ENCODE measurements around the gene KIR2DL1.

Gene KIR2DL1

DNA sequence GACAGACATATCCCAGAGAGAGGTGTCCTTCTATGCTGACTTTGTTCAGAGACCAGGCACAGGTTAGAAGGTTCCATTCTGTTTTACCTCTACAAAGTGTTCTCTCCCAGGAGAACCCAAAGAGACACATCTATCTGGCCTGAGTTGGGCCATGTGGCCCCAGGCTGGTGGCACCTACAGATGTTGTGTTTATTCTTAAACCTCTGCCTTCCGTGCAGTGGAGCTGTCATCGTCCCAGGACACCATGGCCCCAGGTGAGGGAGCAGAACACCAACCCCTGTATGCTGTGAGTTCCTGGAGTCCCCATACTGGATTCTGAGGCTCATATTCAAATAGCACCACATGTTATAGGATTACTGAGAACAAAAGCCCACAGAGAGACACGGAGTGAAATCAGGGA lies 41.4 kb upstream of the KIR2DL1 start:
- no peak overlapping the region for H3K4me3 ChIP-seq (ENCODE audit: low read depth, low read length)
- CTCF ChIA-PET = no interaction called here
- TF ChIP-seq PRDM1 (tag by site-specific recombination; IDR thresholded peaks at IDR 0.05) (no peak), SP7 (tag by site-specific recombination; IDR thresholded peaks at IDR 0.05) (no peak), ZNF600 (tag by site-specific recombination; IDR thresholded peaks at IDR 0.05) (no peak), GLIS1 (tag by site-specific recombination; IDR thresholded peaks at IDR 0.05) (no peak), ZBTB48 (tag by site-specific recombination; IDR thresholded peaks at IDR 0.05) (no peak), ZNF660 (tag by site-specific recombination; IDR thresholded peaks at IDR 0.05) (no peak)
- TF ChIP-seq, protein P1, sequence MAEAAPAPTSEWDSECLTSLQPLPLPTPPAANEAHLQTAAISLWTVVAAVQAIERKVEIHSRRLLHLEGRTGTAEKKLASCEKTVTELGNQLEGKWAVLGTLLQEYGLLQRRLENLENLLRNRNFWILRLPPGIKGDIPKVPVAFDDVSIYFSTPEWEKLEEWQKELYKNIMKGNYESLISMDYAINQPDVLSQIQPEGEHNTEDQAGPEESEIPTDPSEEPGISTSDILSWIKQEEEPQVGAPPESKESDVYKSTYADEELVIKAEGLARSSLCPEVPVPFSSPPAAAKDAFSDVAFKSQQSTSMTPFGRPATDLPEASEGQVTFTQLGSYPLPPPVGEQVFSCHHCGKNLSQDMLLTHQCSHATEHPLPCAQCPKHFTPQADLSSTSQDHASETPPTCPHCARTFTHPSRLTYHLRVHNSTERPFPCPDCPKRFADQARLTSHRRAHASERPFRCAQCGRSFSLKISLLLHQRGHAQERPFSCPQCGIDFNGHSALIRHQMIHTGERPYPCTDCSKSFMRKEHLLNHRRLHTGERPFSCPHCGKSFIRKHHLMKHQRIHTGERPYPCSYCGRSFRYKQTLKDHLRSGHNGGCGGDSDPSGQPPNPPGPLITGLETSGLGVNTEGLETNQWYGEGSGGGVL (tag by site-specific recombination; IDR thresholded peaks at IDR 0.05) = no peak
- TF ChIP-seq, protein P2, sequence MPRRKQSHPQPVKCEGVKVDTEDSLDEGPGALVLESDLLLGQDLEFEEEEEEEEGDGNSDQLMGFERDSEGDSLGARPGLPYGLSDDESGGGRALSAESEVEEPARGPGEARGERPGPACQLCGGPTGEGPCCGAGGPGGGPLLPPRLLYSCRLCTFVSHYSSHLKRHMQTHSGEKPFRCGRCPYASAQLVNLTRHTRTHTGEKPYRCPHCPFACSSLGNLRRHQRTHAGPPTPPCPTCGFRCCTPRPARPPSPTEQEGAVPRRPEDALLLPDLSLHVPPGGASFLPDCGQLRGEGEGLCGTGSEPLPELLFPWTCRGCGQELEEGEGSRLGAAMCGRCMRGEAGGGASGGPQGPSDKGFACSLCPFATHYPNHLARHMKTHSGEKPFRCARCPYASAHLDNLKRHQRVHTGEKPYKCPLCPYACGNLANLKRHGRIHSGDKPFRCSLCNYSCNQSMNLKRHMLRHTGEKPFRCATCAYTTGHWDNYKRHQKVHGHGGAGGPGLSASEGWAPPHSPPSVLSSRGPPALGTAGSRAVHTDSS (tag by site-specific recombination; IDR thresholded peaks at IDR 0.05) = no peak
- H3K9me3 ChIP-seq (ENCODE audit: control insufficient read depth, insufficient read depth, low read depth, low read length) = no peaks in the 10 kb centered on the region
- POLR2A ChIA-PET = no interaction called here
- no peak overlapping the region for H3K27ac ChIP-seq (ENCODE audit: extremely low read depth, low read depth, low read length)
- H3K4me1 ChIP-seq (ENCODE audit: control insufficient read depth, insufficient read depth, low read length) = no peaks in the 10 kb centered on the region
- no peaks in the 10 kb centered on the region for H3K36me3 ChIP-seq (ENCODE audit: control insufficient read depth in 2 of 2, insufficient read depth in 1 of 2, low read length in 2 of 2)

DNA sequence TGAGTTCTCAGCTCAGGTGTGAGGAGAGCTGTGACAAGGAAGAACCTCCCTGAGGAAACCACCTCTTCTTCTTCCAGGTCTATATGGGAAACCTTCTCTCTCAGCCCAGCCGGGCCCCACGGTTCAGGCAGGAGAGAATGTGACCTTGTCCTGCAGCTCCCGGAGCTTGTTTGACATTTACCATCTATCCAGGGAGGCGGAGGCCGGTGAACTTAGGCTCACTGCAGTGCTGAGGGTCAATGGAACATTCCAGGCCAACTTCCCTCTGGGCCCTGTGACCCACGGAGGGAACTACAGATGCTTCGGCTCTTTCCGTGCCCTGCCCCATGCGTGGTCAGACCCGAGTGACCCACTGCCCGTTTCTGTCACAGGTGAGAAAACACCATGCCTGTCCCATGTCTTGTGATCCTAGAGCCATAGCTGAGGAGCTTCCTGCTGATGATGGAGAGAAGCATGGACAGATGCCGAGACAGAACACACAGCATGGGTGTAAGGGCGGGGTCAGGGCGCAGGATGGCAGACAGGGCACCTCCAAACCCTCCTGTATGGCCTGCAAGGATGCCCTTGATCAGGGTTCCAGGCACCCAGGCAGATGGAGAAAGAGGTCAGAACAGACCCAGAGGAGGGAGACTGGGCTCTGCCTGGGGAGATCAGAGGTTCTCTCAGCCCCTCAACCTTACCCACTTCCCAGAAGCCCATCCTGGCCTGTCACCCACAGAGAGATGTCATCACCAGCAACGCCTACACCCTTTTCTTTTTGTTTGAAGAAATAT lies 40.0 kb upstream of the KIR2DL1 start:
- Histone ChIP-seq H3K4me3 (ENCODE audit: low read depth, low read length) (no peak overlapping the region), H3K36me3 (ENCODE audit: control insufficient read depth in 2 of 2, insufficient read depth in 1 of 2, low read length in 2 of 2) (no peaks in the 10 kb centered on the region), H3K4me1 (ENCODE audit: control insufficient read depth, insufficient read depth, low read length) (no peaks in the 10 kb centered on the region), H3K9me3 (ENCODE audit: control insufficient read depth, insufficient read depth, low read depth, low read length) (no peaks in the 10 kb centered on the region), H3K27ac (ENCODE audit: extremely low read depth, low read depth, low read length) (no peak overlapping the region)
- POLR2A ChIA-PET = no interaction called here
- CTCF ChIA-PET = interaction anchor here (0.6 kb wide), 1 partner anchor 34 kb away, joined by 3 read pairs; no protein-coding TSS in a partner anchor
- TF ChIP-seq ZNF354C (tag by site-specific recombination; IDR thresholded peaks at IDR 0.05; ENCODE audit: borderline replicate concordance, low read depth) = no peak
- no peak for TF ChIP-seq BCL11A (tag by site-specific recombination; IDR thresholded peaks at IDR 0.05; ENCODE audit: low read depth)
- no peak for TF ChIP-seq ZNF830 (tag by site-specific recombination; IDR thresholded peaks at IDR 0.05; ENCODE audit: low read depth)
- no peak for TF ChIP-seq ZNF202 (tag by site-specific recombination; IDR thresholded peaks at IDR 0.05; ENCODE audit: borderline replicate concordance)
- TF ChIP-seq ZNF391 (tag by site-specific recombination; IDR thresholded peaks at IDR 0.05; ENCODE audit: borderline replicate concordance, low read depth) = no peak
- TF ChIP-seq, protein P3, sequence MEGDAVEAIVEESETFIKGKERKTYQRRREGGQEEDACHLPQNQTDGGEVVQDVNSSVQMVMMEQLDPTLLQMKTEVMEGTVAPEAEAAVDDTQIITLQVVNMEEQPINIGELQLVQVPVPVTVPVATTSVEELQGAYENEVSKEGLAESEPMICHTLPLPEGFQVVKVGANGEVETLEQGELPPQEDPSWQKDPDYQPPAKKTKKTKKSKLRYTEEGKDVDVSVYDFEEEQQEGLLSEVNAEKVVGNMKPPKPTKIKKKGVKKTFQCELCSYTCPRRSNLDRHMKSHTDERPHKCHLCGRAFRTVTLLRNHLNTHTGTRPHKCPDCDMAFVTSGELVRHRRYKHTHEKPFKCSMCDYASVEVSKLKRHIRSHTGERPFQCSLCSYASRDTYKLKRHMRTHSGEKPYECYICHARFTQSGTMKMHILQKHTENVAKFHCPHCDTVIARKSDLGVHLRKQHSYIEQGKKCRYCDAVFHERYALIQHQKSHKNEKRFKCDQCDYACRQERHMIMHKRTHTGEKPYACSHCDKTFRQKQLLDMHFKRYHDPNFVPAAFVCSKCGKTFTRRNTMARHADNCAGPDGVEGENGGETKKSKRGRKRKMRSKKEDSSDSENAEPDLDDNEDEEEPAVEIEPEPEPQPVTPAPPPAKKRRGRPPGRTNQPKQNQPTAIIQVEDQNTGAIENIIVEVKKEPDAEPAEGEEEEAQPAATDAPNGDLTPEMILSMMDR (tag by site-specific recombination; IDR thresholded peaks at IDR 0.05) = no peak
- no peak for TF ChIP-seq MEIS1 (CRISPR knock-in tag; IDR thresholded peaks at IDR 0.05; ENCODE audit: borderline replicate concordance)
- no peak for TF ChIP-seq ZNF548 (tag by site-specific recombination; IDR thresholded peaks at IDR 0.05)
- TF ChIP-seq ZNF701 (tag by site-specific recombination; IDR thresholded peaks at IDR 0.05) = no peak
- TF ChIP-seq ZNF747 (tag by site-specific recombination; IDR thresholded peaks at IDR 0.05) = no peak
- no peak for TF ChIP-seq ZNF555 (tag by site-specific recombination; conservative IDR thresholded peaks at IDR 0.05)
- no peak for TF ChIP-seq ZFP41 (tag by site-specific recombination; IDR thresholded peaks at IDR 0.05; ENCODE audit: borderline replicate concordance)
- no peak for TF ChIP-seq YY2 (tag by site-specific recombination; IDR thresholded peaks at IDR 0.05)
- TF ChIP-seq ZNF274 (IDR thresholded peaks at IDR 0.05; ENCODE audit: low read length) = no peak
- no peak for TF ChIP-seq ZNF274 (tag by site-specific recombination; IDR thresholded peaks at IDR 0.05; ENCODE audit: borderline replicate concordance)

Data from HEK293 (cell line).